ENCODE measurements around the gene SLC5A11. TPM values are rescaled to one million over a fixed set of nuclear protein-coding genes. Genes with fewer than 3 reads are reported as not detected.
"Not testable (repeated sequence)": the region's sequence is repeated elsewhere in the genome, so short reads cannot be mapped to it uniquely, and the experiment has no call there.

SLC5A11 gene
- total RNA-seq, 1 donor from 2014 or later = not detected

GRCh38 chr16:24834459-24835335 is 11.1 kb upstream of the SLC5A11 start:
- Histone ChIP-seq H3K27ac (ENCODE audit: low read depth, low read length) (no peak overlapping the region), H3K9ac (ENCODE audit: low read depth in 1 of 3, low read length in 3 of 3) (no peak overlapping the region), H3K9me3 (ENCODE audit: control insufficient read depth in 3 of 3, low read length in 3 of 3) (no peaks in the 10 kb centered on the region)

GRCh38 chr16:24836836-24837235 is 8.9 kb upstream of the SLC5A11 start:
- no peaks in the 10 kb centered on the region for H3K9me3 ChIP-seq (ENCODE audit: control insufficient read depth in 3 of 3, low read length in 3 of 3)
- no peaks in the 10 kb centered on the region for H3K27me3 ChIP-seq (ENCODE audit: control insufficient read depth in 3 of 3, insufficient read depth in 3 of 3, low read length in 3 of 3)
- no peaks in the 10 kb centered on the region for H3K4me1 ChIP-seq (ENCODE audit: control insufficient read depth in 3 of 3, insufficient read depth in 3 of 3, low read length in 3 of 3)
- peaks cover 4 to 15% (median 9%) of the 10 kb centered on the region in 3 donors for H3K36me3 ChIP-seq (ENCODE audit: control insufficient read depth in 3 of 3, insufficient read depth in 3 of 3, low read length in 3 of 3)
- H3K4me3 ChIP-seq (ENCODE audit: low read length in 3 of 3) = no peak overlapping the region
- H3K9ac ChIP-seq (ENCODE audit: low read depth in 1 of 3, low read length in 3 of 3) = no peak overlapping the region
- H3K27ac ChIP-seq (ENCODE audit: low read depth, low read length) = no peak overlapping the region

More at GRCh38 chr16:24834459-24835335, 11.1 kb upstream of the SLC5A11 start:
- Histone ChIP-seq H3K4me3 (ENCODE audit: low read length in 3 of 3) (no peak overlapping the region), H3K36me3 (ENCODE audit: control insufficient read depth in 3 of 3, insufficient read depth in 3 of 3, low read length in 3 of 3) (peaks cover 4 to 15% (median 10%) of the 10 kb centered on the region in 3 donors), H3K27me3 (ENCODE audit: control insufficient read depth in 3 of 3, insufficient read depth in 3 of 3, low read length in 3 of 3) (no peaks in the 10 kb centered on the region), H3K4me1 (ENCODE audit: control insufficient read depth in 3 of 3, insufficient read depth in 3 of 3, low read length in 3 of 3) (no peaks in the 10 kb centered on the region)

GRCh38 chr16:24837969-24838368 is 7.8 kb upstream of the SLC5A11 start:
- peaks cover 3 to 8% (median 4%) of the 10 kb centered on the region in 3 donors for H3K36me3 ChIP-seq (ENCODE audit: control insufficient read depth in 3 of 3, insufficient read depth in 3 of 3, low read length in 3 of 3)
- no peaks in the 10 kb centered on the region for H3K27me3 ChIP-seq (ENCODE audit: control insufficient read depth in 3 of 3, insufficient read depth in 3 of 3, low read length in 3 of 3)
- no peaks in the 10 kb centered on the region for H3K4me1 ChIP-seq (ENCODE audit: control insufficient read depth in 3 of 3, insufficient read depth in 3 of 3, low read length in 3 of 3)
- no peak overlapping the region for H3K27ac ChIP-seq (ENCODE audit: low read depth, low read length)
- no peak overlapping the region for H3K4me3 ChIP-seq (ENCODE audit: low read length in 3 of 3)
- no peak overlapping the region for H3K9ac ChIP-seq (ENCODE audit: low read depth in 1 of 3, low read length in 3 of 3)
- H3K9me3 ChIP-seq (ENCODE audit: control insufficient read depth in 3 of 3, low read length in 3 of 3) = no peaks in the 10 kb centered on the region

GRCh38 chr16:24838554-24839266 is 7.1 kb upstream of the SLC5A11 start:
- no peak overlapping the region for H3K9ac ChIP-seq (ENCODE audit: low read depth in 1 of 3, low read length in 3 of 3)
- no peak overlapping the region for H3K27ac ChIP-seq (ENCODE audit: low read depth, low read length)
- H3K4me3 ChIP-seq (ENCODE audit: low read length in 3 of 3) = no peak overlapping the region

GRCh38 chr16:24839347-24839972 is 6.3 kb upstream of the SLC5A11 start:
- Histone ChIP-seq H3K4me1 (ENCODE audit: control insufficient read depth in 3 of 3, insufficient read depth in 3 of 3, low read length in 3 of 3) (no peaks in the 10 kb centered on the region), H3K9me3 (ENCODE audit: control insufficient read depth in 3 of 3, low read length in 3 of 3) (no peaks in the 10 kb centered on the region), H3K27me3 (ENCODE audit: control insufficient read depth in 3 of 3, insufficient read depth in 3 of 3, low read length in 3 of 3) (no peaks in the 10 kb centered on the region), H3K9ac (ENCODE audit: low read depth in 1 of 3, low read length in 3 of 3) (no peak overlapping the region), H3K36me3 (ENCODE audit: control insufficient read depth in 3 of 3, insufficient read depth in 3 of 3, low read length in 3 of 3) (peaks cover 0 to 5% (median under 1%) of the 10 kb centered on the region in 3 donors), H3K27ac (ENCODE audit: low read depth, low read length) (no peak overlapping the region), H3K4me3 (ENCODE audit: low read length in 3 of 3) (no peak overlapping the region)

More at GRCh38 chr16:24838554-24839266, 7.1 kb upstream of the SLC5A11 start:
- Histone ChIP-seq H3K27me3 (ENCODE audit: control insufficient read depth in 3 of 3, insufficient read depth in 3 of 3, low read length in 3 of 3) (no peaks in the 10 kb centered on the region), H3K9me3 (ENCODE audit: control insufficient read depth in 3 of 3, low read length in 3 of 3) (no peaks in the 10 kb centered on the region), H3K36me3 (ENCODE audit: control insufficient read depth in 3 of 3, insufficient read depth in 3 of 3, low read length in 3 of 3) (peaks cover 0 to 5% (median 4%) of the 10 kb centered on the region in 3 donors), H3K4me1 (ENCODE audit: control insufficient read depth in 3 of 3, insufficient read depth in 3 of 3, low read length in 3 of 3) (no peaks in the 10 kb centered on the region)

GRCh38 chr16:24841291-24841690 is 4.5 kb upstream of the SLC5A11 start:
- Histone ChIP-seq H3K4me3 (ENCODE audit: low read length in 3 of 3) (no peak overlapping the region), H3K27me3 (ENCODE audit: control insufficient read depth in 3 of 3, insufficient read depth in 3 of 3, low read length in 3 of 3) (no peaks in the 10 kb centered on the region), H3K27ac (ENCODE audit: low read depth, low read length) (no peak overlapping the region), H3K9ac (ENCODE audit: low read depth in 1 of 3, low read length in 3 of 3) (no peak overlapping the region), H3K9me3 (ENCODE audit: control insufficient read depth in 3 of 3, low read length in 3 of 3) (no peaks in the 10 kb centered on the region), H3K4me1 (ENCODE audit: control insufficient read depth in 3 of 3, insufficient read depth in 3 of 3, low read length in 3 of 3) (no peaks in the 10 kb centered on the region), H3K36me3 (ENCODE audit: control insufficient read depth in 3 of 3, insufficient read depth in 3 of 3, low read length in 3 of 3) (no peaks in the 10 kb centered on the region)

GRCh38 chr16:24844101-24845030 is 1.4 kb upstream of the SLC5A11 start:
- H3K27me3 ChIP-seq (ENCODE audit: control insufficient read depth in 3 of 3, insufficient read depth in 3 of 3, low read length in 3 of 3) = no peaks in the 10 kb centered on the region
- no peaks in the 10 kb centered on the region for H3K9me3 ChIP-seq (ENCODE audit: control insufficient read depth in 3 of 3, low read length in 3 of 3)
- H3K36me3 ChIP-seq (ENCODE audit: control insufficient read depth in 3 of 3, insufficient read depth in 3 of 3, low read length in 3 of 3) = no peaks in the 10 kb centered on the region
- no peak overlapping the region for H3K27ac ChIP-seq (ENCODE audit: low read depth, low read length)
- no peak overlapping the region for H3K9ac ChIP-seq (ENCODE audit: low read depth in 1 of 3, low read length in 3 of 3)
- H3K4me3 ChIP-seq (ENCODE audit: low read length in 3 of 3) = no peak overlapping the region
- H3K4me1 ChIP-seq (ENCODE audit: control insufficient read depth in 3 of 3, insufficient read depth in 3 of 3, low read length in 3 of 3) = no peaks in the 10 kb centered on the region

- not testable (repeated sequence) for H3K9me3 ChIP-seq (ENCODE audit: control insufficient read depth in 3 of 3, low read length in 3 of 3); H3K9ac ChIP-seq (ENCODE audit: low read depth in 1 of 3, low read length in 3 of 3); H3K36me3 ChIP-seq (ENCODE audit: control insufficient read depth in 3 of 3, insufficient read depth in 3 of 3, low read length in 3 of 3); H3K27me3 ChIP-seq (ENCODE audit: control insufficient read depth in 3 of 3, insufficient read depth in 3 of 3, low read length in 3 of 3); H3K27ac ChIP-seq (ENCODE audit: low read depth, low read length); H3K4me1 ChIP-seq (ENCODE audit: control insufficient read depth in 3 of 3, insufficient read depth in 3 of 3, low read length in 3 of 3); H3K4me3 ChIP-seq (ENCODE audit: low read length in 3 of 3)
Measured at GRCh38 chr16:24845031-24845365, 765 bp upstream of the SLC5A11 start.

- Histone ChIP-seq H3K36me3 (ENCODE audit: control insufficient read depth in 3 of 3, insufficient read depth in 3 of 3, low read length in 3 of 3) (no peaks in the 10 kb centered on the region), H3K9me3 (ENCODE audit: control insufficient read depth in 3 of 3, low read length in 3 of 3) (no peaks in the 10 kb centered on the region), H3K27me3 (ENCODE audit: control insufficient read depth in 3 of 3, insufficient read depth in 3 of 3, low read length in 3 of 3) (no peaks in the 10 kb centered on the region), H3K4me1 (ENCODE audit: control insufficient read depth in 3 of 3, insufficient read depth in 3 of 3, low read length in 3 of 3) (no peaks in the 10 kb centered on the region), H3K4me3 (ENCODE audit: low read length in 3 of 3) (no peak overlapping the region), H3K9ac (ENCODE audit: low read depth in 1 of 3, low read length in 3 of 3) (no peak overlapping the region), H3K27ac (ENCODE audit: low read depth, low read length) (no peak overlapping the region)
Measured at GRCh38 chr16:24846548-24847357, 990 bp downstream of the SLC5A11 start.
